ENCODE data around the gene SAMD1.
A peak's percentile ranks its signal among the peaks of the same experiment; 100 is the strongest.

- no peak for TF ChIP-seq POLR2AphosphoS5 (IDR thresholded peaks at IDR 0.05; ENCODE audit: low read depth, low read length)
- TF ChIP-seq POLR2A (IDR thresholded peaks at IDR 0.05; ENCODE audit: low read depth, low read length) = no peak
- no peak for TF ChIP-seq TAF1 (IDR thresholded peaks at IDR 0.05; ENCODE audit: low read depth, low read length)
- peak; percentile 67 for TF ChIP-seq PAX5 (IDR thresholded peaks at IDR 0.05; ENCODE audit: insufficient read depth, low read length, severe bottlenecking)
Observed at GRCh38 chr19:14117668-14118164, 27.2 kb upstream of the SAMD1 start, which contains the start of gene PRKACA.

Measured in GM12891 (cell line).